DMS114 treated with DMSO at 0.1 percent for 48 hours (cell line): ENCODE data around the gene SCN4B.

Source experiments
- DNase-seq: peaks from one replicate; lab custom pipeline; 2025; ENCODE audit not compliant: unreplicated experiment; lab: John Stamatoyannopoulos, UW

The SCN4B gene

DNA sequence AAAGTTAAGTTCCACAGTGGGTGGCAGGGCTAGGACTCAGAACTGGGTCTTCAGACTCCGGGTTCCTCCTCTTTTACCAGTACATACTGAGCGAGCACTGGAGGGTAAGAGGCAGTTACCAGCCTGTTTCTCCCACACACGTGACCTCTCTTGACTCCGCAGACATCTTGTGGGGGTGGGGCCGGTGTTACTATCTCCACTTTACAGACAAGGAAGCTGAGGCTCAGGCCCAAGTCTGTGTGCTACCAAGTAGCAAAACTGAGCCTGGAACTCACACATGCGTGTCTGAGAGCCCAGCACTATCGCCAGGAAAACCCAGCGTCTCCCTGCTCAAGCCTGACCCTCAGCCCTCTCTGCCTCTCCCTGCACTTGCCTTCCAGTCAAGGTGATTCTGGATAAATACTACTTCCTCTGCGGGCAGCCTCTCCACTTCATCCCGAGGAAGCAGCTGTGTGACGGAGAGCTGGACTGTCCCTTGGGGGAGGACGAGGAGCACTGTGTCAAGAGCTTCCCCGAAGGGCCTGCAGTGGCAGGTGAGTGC is 49.8 kb downstream of the SCN4B start:
- DNase-seq = no peak

DNA sequence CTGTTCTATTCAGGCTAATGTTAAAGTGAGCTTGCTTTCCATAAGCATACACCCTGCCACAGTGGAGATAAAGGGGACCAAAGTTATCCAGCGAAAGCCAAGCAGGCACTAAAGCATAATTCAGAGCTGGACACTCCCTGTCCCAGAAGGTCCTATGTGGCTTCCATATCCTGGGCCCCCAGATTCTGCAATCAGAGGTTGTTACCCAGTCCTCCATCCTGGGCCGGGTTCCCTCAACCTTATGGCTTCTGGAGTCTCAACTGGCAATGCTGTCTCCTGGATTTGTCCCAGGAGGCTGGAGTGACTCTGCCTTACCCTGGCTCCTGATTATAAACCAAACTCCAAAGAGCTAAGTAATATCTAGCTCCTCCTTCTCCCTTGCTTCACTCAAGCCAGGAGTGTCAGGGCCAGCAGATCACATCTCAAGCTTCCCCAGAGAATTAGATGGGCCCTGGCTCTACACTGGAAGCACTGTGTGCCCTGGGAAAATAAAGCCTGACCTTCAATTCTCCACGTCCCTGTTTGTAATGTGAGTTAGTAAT is 51.9 kb downstream of the SCN4B start:
- DNase-seq = no peak

DNA sequence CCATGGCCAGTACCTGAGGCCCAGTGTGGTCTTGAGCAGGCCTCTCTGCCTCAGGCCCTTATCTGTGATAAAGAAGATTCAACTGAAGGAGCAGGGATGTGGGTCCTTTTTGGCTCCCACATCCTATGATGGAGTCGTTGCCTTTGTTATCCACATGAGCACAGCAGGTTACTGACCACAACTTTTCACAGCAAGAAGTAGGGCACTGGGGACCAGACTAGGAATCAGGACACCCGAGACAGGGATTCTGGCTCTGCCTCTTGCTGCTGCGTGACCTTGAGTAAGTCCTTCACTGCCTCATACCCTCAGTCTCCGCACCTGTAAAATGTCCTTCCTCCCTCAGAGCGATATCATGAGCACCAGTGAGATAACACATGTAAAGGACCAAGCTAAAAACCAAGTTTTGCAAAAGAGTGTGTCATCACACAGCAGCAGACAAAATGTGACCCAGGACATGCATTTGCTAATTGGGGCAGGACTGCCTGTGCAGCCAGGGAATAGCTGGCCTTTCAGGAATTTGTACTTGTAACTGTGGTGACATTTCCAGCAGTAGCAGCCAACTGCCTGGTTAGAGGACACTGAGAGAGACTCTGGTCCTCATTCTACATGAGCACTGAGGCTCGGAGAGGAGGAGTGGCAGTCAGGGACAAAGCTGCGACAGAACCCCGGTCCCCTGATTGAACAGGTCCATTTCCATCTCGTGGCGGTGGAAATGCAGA is 52.6 kb downstream of the SCN4B start:
- DNase-seq = no peak

DNA sequence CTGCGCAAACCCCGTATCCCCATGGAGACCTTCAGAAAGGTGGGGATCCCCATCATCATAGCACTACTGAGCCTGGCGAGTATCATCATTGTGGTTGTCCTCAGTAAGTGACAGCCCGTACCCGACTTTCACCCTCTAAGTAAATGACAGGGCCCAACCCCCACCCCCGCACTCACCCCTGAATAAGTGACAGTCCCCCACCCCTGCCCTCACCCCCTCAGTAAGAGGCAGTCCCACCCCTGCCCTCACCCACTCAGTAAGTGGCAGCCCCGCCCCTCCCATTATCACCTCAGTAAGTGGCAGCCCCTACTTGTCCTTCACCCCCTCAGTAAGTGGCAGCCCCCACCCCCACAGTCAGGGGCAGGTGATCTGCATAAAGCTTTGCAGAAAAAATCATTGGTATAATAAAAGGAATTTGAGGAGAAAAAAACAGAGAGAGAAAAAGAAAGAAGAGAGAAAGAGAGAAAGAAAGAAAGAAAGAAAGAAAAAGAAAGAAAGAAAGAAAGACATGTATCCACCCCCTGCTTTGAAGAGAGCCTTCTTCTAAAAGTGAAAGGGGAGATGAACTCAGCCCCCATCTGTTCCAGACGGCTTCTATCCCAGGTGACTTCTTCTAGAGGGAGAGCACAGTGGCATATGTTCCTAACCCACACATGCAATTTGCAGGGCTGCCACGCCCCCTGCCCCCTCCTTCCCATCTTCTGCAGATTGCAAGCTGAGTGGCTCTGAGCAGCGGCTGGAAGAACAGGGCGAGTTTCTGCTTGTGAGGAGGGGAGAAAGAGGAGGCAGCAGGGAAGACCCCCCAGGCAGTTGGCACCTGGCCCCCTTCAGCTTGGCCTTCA is 53.4 kb downstream of the SCN4B start:
- no peak for DNase-seq

DNA sequence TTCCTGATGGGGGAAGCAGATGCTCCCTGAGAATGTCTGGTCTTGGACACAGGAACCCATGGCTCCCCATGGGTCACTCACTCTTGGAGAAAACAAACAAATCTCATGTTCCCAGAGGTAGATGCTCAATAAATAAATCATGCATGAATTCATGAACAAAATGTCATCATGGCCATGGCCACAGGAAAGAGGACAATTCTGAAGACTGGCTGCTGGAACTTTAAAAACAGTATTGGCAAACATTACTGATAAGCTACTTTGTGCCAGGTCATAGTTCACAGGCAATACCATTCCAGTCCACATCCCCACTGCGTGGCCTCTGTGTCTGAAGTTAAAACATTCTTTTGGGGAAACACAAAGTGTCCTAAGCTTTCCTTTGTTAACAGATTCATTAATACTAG is 56.7 kb downstream of the SCN4B start:
- no peak for DNase-seq

DNA sequence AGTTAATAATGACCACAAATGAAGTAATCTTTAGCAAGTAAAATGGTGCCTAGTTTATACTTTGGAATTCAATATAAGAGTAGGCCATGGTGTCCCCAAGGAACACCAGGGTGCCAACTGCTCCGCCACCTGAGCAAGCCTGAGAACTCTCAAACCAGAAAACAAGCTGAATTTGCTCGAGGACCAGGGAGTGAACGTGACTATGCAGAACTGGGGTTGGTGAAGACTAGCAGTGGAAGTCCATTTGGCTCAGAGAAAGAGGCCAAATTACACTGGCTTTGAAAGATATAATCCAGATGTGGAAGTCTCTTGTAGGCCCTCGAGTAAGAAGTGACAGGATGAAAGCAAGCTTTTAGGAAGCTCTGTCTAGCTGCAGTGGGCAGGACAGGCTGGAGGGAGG is 57.1 kb downstream of the SCN4B start:
- no peak for DNase-seq

DNA sequence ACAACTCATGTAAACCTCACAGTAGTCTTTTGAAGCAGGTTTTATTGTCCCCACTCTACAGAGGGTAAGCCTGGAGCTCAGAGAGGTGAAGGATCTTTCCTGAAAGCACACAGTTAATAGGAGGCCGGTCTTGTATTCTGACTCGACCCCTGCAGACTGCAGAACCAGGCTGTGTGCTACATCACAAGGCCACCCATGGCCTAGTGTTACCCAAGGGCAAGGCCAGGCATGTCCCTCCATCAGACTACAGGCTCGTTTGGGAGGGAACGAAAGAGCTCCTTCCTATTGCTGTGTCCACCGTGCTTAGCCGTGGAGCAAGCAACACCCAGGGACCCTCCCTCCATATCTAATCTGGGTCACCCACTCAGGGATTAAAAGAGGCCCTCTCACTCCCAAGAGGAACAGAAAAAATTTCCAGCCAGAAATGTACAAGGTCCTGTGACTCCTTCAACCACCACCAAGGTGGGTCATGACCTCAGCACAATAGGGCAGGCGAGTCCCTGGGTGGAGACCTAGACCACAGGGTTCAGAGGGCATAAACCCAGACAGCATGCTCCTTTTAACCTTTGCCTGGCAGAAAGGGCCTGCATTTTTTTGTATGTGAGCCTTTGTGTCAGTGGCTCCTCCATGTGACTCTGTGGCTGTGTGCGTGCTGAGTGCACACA is 59.6 kb downstream of the SCN4B start:
- no peak for DNase-seq

DNA sequence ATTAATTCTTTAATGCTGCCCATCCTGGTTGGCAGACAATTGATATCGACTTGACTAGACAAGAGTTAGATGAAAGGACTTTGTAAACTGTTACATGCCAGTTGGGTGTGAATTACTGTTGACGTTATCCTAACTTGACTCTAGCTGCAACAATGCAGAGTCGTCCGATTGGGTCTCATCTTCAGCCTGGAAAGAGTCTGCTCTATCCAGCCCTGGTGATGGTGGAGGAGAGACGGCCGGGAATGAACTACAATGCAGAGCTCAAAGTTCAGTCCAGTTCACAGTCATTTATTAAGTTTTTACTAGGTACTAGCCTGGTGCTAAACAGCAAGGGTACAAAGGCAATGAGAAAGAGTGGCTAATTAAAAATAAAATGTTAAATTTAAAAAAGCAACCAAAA is 60.9 kb downstream of the SCN4B start:
- no peak for DNase-seq

DNA sequence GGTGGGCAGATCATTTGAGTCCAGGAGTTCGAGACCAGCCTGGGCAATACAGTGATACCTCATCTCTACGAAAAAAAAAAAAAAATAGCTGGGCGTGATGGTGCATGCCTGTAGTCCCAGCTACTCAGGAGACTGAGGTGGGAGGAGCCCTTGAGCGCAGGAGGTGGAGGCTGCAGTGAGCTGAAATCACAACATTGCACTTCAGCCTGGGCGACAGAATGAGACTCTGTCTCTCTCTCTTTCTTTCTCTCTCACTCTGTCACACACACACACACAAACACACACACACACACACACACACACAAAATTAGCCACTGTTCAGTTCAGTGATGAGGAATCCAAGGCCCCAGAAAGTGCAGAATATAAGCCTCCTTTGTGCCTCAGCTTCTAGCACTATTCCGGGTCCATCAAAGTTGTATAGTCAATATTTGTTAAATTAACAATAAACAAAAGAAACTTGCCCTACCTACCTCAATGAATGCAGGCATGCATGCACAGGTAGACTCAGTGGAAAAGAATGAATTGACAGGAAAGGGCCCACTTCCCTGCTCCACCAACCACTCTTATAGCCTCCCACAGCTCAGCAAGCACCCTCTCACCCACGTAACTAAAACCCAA is 62.0 kb downstream of the SCN4B start:
- DNase-seq = no peak

DNA sequence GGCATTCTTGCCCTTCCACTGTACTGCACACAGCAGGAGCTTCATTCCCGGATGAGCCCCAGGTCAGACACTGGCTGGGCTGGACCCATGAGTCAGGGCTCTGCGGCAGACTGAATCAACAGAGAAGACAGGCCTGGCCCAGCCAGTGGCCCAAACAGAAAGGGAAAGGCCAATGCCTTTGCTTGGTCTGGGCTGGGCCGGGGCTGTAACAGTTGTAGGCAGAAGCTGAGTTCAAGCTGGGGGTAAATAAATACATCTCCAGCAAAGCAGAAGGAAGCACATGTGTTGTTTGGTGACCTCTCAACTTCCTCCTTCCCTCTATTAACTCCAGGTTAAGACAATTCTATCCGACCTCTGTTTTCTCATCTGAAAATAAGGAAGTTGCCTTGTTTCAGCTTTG is 64.1 kb downstream of the SCN4B start:
- no peak for DNase-seq

DNA sequence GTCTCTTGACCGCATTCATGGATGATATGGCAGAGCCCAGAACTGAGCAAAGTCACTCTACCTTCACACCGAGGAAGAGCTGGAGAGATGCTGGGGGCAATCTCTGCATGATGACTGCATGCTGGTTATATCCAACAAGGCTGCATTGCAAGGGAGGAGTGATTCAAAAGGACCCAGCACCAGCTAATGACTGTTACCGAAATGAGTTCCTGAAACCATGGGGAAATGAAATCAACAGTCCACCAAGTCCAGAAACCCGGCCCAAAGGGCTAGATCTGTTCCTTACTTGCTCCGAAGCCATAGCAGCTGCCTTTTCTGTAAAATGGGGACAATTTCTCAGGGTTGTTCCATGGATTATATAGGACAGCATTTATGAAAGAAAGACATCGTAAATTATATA is 64.7 kb downstream of the SCN4B start:
- no peak for DNase-seq

DNA sequence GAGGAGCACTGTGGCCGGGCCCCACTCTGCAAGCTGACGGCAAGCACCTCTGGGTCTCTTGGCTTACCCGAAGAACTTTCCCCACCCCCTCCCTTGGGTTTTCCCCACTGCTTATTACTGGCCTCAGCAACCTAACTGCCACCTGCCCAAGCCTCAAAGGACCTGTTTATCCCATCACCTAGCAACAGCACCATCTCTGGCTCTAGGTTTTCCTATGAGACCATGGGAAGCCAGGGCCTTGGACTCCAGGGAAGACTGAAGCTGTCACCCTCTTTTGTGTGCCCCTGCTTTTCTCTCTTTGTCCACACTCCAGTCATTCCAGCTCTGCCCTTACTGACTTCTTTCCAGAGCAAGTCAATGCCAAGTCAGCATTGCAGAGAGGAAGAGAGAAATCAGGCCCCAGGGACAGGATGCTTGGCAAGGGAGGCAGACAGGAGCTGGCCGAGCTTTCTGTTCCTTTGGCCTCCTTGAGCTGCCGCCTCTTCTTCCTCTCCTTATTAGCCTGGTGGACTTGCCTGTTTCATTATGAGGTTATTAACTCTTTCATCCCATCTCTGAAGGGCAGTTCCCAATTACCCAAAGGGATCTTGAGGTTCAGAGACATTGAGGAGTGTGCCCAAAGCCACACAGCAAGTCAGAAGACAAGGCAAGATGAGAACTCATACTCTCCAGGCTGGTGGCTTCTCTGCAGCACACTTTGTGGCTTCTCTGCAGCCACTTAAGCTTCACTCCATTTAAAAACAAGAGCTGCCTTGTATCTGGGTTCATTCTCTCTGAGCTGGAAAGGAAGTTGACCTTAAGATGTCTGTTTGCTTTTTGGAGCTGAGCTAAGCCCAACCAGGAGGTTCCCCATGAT is 65.5 kb downstream of the SCN4B start, which contains the start of gene SMIM35:
Gene SMIM35, minus strand, starts transcription at position 51 of the 856 bp plus-strand sequence. CDS start 206 bp downstream, outside the sequence.
- no peak for DNase-seq

DNA sequence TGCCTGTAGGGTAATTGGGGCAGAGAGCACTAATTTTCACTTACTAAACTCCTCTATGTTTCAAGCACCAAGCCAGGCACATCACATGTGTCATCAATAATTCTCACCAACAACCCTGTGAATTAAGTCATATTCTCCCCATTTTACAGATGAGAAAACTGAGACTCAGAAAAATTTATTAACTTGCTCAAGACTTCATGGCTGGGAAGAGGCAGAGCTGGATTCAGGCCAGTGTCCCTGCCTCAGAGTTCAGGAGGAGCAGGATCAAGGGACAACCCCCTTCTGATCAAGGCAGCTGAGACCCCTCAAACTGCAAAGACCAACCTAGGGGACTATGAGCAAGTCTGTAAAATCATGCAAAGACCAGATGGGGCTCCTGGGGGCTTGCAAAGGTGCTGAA is 68.0 kb downstream of the SCN4B start:
- DNase-seq = no peak

DNA sequence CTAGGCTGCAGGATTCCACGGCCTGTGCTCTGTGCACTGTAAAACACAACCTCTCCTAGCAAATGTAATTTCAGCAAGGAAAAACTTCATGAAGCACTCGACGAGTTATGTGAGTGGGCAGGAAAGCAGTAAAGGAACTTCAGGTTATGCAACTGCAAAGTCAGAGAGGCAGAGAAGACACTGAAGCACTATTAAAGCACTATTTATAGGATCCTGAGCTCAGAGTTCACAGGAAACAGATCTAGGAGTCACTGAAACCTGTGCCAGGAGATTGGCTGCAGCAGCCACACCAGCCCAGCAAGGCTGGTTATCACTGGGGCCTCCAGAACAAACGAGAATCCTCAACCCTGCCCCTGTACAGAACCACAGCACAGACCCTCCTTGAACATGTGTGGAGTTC is 68.4 kb downstream of the SCN4B start:
- no peak for DNase-seq
